ENCODE results near the gene SND1.

Gene SND1

DNA sequence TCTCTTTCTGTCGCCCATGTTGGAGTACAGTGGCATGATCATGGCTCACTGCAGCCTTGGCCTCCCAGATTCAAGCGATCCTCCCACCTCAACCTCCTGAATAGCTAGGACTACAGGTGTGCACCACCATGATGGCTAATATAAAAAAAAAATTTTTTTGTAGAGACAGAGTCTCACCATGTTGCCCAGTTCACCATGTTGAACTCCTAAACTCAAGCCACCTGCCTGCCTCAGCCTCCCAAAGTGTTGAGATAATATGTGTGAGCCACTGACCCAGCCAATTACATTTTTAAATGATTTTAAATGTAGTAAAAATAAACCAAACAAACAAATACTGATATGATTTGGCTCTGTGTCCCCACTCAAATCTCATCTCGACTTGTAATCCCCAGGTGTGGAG, 487.4 kb downstream of the SND1 start:
- DNase-seq (ENCODE audit: low read depth): no peak

- no peak for DNase-seq (ENCODE audit: low read depth)
Observed at GRCh38 chr7:128141683-128142195, 489.7 kb downstream of the SND1 start.
